CD14-positive monocyte (primary cell): ENCODE measurements around the gene TOMM7. TPM values are rescaled to one million over a fixed set of nuclear protein-coding genes. Genes with fewer than 3 reads are reported as not detected.

Experiments
- DNase-seq, 3 donors: peaks; one replicate each; pipeline ENCODE4 v3.0.0-alpha.2; 2011 to 2022
- H2AFZ ChIP-seq: 2 replicates; pipeline ENCODE4 v1.6.0; 2012; ENCODE audit warnings: mild to moderate bottlenecking, low read depth, low read length, inconsistent platforms; ENCODE audit not compliant: insufficient read depth, poor library complexity, severe bottlenecking
- H3K27ac ChIP-seq, 2 donors: 1 replicate in 1 of 2; 2 replicates in 1 of 2; pipeline ENCODE4 v1.5.1; 2012 to 2013; ENCODE audit warnings: low read length in 2 of 2, control low read depth in 1 of 2, inconsistent platforms in 1 of 2, low read depth in 1 of 2, mild to moderate bottlenecking in 1 of 2
- H3K27me3 ChIP-seq, 2 donors: one replicate each; pipeline versions ENCODE4 v1.6.0 to v1.6.1; 2011 to 2013; ENCODE audit warnings: low read length in 2 of 2; ENCODE audit not compliant: control insufficient read depth in 2 of 2, insufficient read depth in 2 of 2
- H3K36me3 ChIP-seq, 2 donors: replicated peaks in 1 of 2; 1 replicate in 1 of 2; 2 replicates in 1 of 2; pipeline versions ENCODE4 v1.5.1 to v1.6.1; 2012 to 2013; ENCODE audit warnings: low read length in 2 of 2, control low read depth in 1 of 2, inconsistent platforms in 1 of 2, mild to moderate bottlenecking in 1 of 2; ENCODE audit not compliant: insufficient read depth in 2 of 2, control insufficient read depth in 1 of 2
- H3K4me1 ChIP-seq, 2 donors: 1 replicate in 1 of 2; 2 replicates in 1 of 2; pipeline versions ENCODE4 v1.5.1 to v1.6.1; 2012 to 2013; ENCODE audit warnings: low read length in 2 of 2, control low read depth in 1 of 2, inconsistent platforms in 1 of 2, mild to moderate bottlenecking in 1 of 2, moderate library complexity in 1 of 2; ENCODE audit not compliant: insufficient read depth in 2 of 2, control insufficient read depth in 1 of 2
- H3K4me2 ChIP-seq: replicated peaks from 2 replicates; pipeline ENCODE3; 2012; ENCODE audit warnings: low read length, moderate library complexity, mild to moderate bottlenecking; ENCODE audit not compliant: poor library complexity, severe bottlenecking; ENCODE audit errors: extremely low read depth
- H3K4me3 ChIP-seq, 3 experiments: fragments of 200-600 bp in 1 of 3; sonication (generic) in 1 of 3; replicated peaks in 1 of 3; 1 replicate in 2 of 3; 2 replicates in 1 of 3; pipeline ENCODE4 v1.5.1; 2011 to 2013; ENCODE audit warnings: low read length in 3 of 3, mild to moderate bottlenecking in 3 of 3, control low read depth in 2 of 3, low read depth in 2 of 3, inconsistent platforms in 1 of 3, moderate library complexity in 1 of 3
- H3K79me2 ChIP-seq: 2 replicates; pipeline ENCODE4 v1.6.0; 2012; ENCODE audit warnings: mild to moderate bottlenecking, control low read depth, inconsistent platforms, low read length, moderate library complexity; ENCODE audit not compliant: insufficient read depth
- H3K9ac ChIP-seq: 2 replicates; pipeline ENCODE4 v1.6.0; 2017; ENCODE audit warnings: low read length, mild to moderate bottlenecking; ENCODE audit not compliant: insufficient read depth, poor library complexity, severe bottlenecking
- H3K9me3 ChIP-seq, 2 donors: replicated peaks in 1 of 2; 1 replicate in 1 of 2; 2 replicates in 1 of 2; pipeline versions ENCODE4 v1.5.1 to v1.6.1; 2012 to 2013; ENCODE audit warnings: low read length in 2 of 2, control low read depth in 1 of 2; ENCODE audit not compliant: control insufficient read depth in 1 of 2, insufficient read depth in 1 of 2
- H4K20me1 ChIP-seq: 2 replicates; pipeline ENCODE4 v1.6.0; 2012; ENCODE audit warnings: mild to moderate bottlenecking, low read length, control low read depth, moderate library complexity; ENCODE audit not compliant: insufficient read depth
- H3K27ac Mint-ChIP-seq, 7 donors: one replicate each; pipeline ENCODE4 v1.8.0; 2020; ENCODE audit warnings: mild to moderate bottlenecking in 7 of 7, mixed read lengths in 7 of 7, moderate library complexity in 6 of 7, inconsistent platforms in 2 of 7
- H3K27me3 Mint-ChIP-seq, 3 donors: one replicate each; pipeline ENCODE4 v1.8.0; 2021 to 2022; ENCODE audit warnings: low read depth in 3 of 3, mild to moderate bottlenecking in 3 of 3, mixed read lengths in 3 of 3, moderate library complexity in 3 of 3, inconsistent platforms in 1 of 3
- H3K36me3 Mint-ChIP-seq, 2 donors: one replicate each; pipeline ENCODE4 v1.8.0; 2020; ENCODE audit warnings: mixed read lengths in 2 of 2, inconsistent platforms in 1 of 2, mild to moderate bottlenecking in 1 of 2
- H3K4me1 Mint-ChIP-seq: one replicate; pipeline ENCODE4 v1.8.0; 2020; ENCODE audit warnings: mild to moderate bottlenecking, mixed read lengths
- H3K4me3 Mint-ChIP-seq, 2 donors: one replicate each; pipeline ENCODE4 v1.8.0; 2020; ENCODE audit warnings: mild to moderate bottlenecking in 2 of 2, mixed read lengths in 2 of 2, moderate library complexity in 1 of 2
- H3K9me3 Mint-ChIP-seq, 7 donors: one replicate each; pipeline ENCODE4 v1.8.0; 2020 to 2022; ENCODE audit warnings: mixed read lengths in 7 of 7, mild to moderate bottlenecking in 6 of 7, moderate library complexity in 6 of 7, inconsistent platforms in 2 of 7
- CTCF ChIP-seq: fragments of 200-600 bp; IDR thresholded peaks from one replicate; pipeline ENCODE4 v1.8.0; 2022; ENCODE audit warnings: antibody characterized with exemption, mild to moderate bottlenecking
- WGBS: methylation state at CpG from one replicate; pipeline ENCODE4 v1.1.5; 2013; ENCODE audit warnings: missing lambda C conversion rate; ENCODE audit not compliant: insufficient coverage; 5-methylcytosine and 5-hydroxymethylcytosine counted together
- intact Hi-C, 2 donors: fragments of 100-400 bp; cut with micrococcal nuclease; formaldehyde crosslinking; loops; one replicate each; pipeline versions ENCODE4 v1.15.0 to v1.15.1; 2023
- polyA plus RNA-seq, 3 donors: library from polyadenylated mRNA; depleted of rRNA in 1 of 3; unstranded in 2 of 3; stranded (reverse) in 1 of 3; fragments of 300-500 nt in 2 of 3; fragments of >200 nt in 1 of 3; fragmentation: Illumina TruSeq in 2 of 3; gene quantifications; 1 replicate in 2 of 3; 2 replicates in 1 of 3; pipeline ENCODE4 v1.2.3, GENCODE V29; 2012 to 2021

The TOMM7 gene
- polyA plus RNA-seq, 3 donors, result 93.3 to 125 (median 111) TPM

- Histone ChIP-seq H3K4me1 (no peaks in the 10 kb centered on the region), H3K9me3 (no peaks in the 10 kb centered on the region), H3K9ac (no peak overlapping the region), H3K4me3 (no peak overlapping the region), H4K20me1 (no peaks in the 10 kb centered on the region), H3K27ac (no peak overlapping the region), H3K36me3 (peaks cover 33 to 57% of the 10 kb centered on the region in 2 donors), H2AFZ (no peak overlapping the region), H3K79me2 (no peaks in the 10 kb centered on the region), H3K4me2 (no peak overlapping the region), H3K27me3 (no peaks in the 10 kb centered on the region)
- WGBS, result no CpG with 5 or more reads among the region's 4 CpGs
- TF ChIP-seq CTCF, result no peak
- DNase-seq, result no peak
- no peaks in the 10 kb centered on the region for H3K4me1 Mint-ChIP-seq
- peaks cover 0 to 4% (median 0%) of the 10 kb centered on the region in 3 donors for H3K27me3 Mint-ChIP-seq
- no peak overlapping the region for H3K27ac Mint-ChIP-seq
- H3K4me3 Mint-ChIP-seq, result no peak overlapping the region
- intact Hi-C loops, result no loop called here
- peaks cover 36 to 52% of the 10 kb centered on the region in 2 donors for H3K36me3 Mint-ChIP-seq
- H3K9me3 Mint-ChIP-seq, result no peaks in the 10 kb centered on the region
Observed at GRCh38 chr7:22811746-22812280, 10.8 kb downstream of the TOMM7 start.

- H3K27ac Mint-ChIP-seq, result no peak overlapping the region
- no peak overlapping the region for H3K4me3 ChIP-seq
- 92% methylated on average over 1 of the region's 1 CpG for WGBS
- H2AFZ ChIP-seq, result no peak overlapping the region
- H3K36me3 Mint-ChIP-seq, result peaks cover 29 to 44% of the 10 kb centered on the region in 2 donors
- H3K9me3 ChIP-seq, result no peaks in the 10 kb centered on the region
- no peak overlapping the region for H3K4me2 ChIP-seq
- H3K4me3 Mint-ChIP-seq, result no peak overlapping the region
- H3K27ac ChIP-seq, result no peak overlapping the region
- intact Hi-C loops, result no loop called here
- no peaks in the 10 kb centered on the region for H3K79me2 ChIP-seq
- peaks cover 0 to 4% (median 0%) of the 10 kb centered on the region in 3 donors for H3K27me3 Mint-ChIP-seq
- H3K27me3 ChIP-seq, result no peaks in the 10 kb centered on the region
- H4K20me1 ChIP-seq, result no peaks in the 10 kb centered on the region
- H3K4me1 Mint-ChIP-seq, result no peaks in the 10 kb centered on the region
- no peak overlapping the region for H3K9ac ChIP-seq
- DNase-seq, result no peak
- peaks cover 24 to 47% of the 10 kb centered on the region in 2 donors for H3K36me3 ChIP-seq
- H3K4me1 ChIP-seq, result no peaks in the 10 kb centered on the region
- H3K9me3 Mint-ChIP-seq, result no peaks in the 10 kb centered on the region
- TF ChIP-seq CTCF, result no peak
Observed at GRCh38 chr7:22810843-22811242, 11.8 kb downstream of the TOMM7 start.
